NT2/D1 (cell line): ENCODE results near the gene SRSF3.

Source experiments
- SUZ12 ChIP-seq: IDR thresholded peaks from 2 replicates; pipeline ENCODE4 v1.6.1; 2011; ENCODE audit not compliant: insufficient read length, insufficient read depth; ENCODE audit errors: extremely low read depth
- YY1 ChIP-seq: IDR thresholded peaks from 2 replicates; pipeline ENCODE4 v1.6.1; 2011; ENCODE audit not compliant: insufficient read length, insufficient read depth
- ZNF274 ChIP-seq: IDR thresholded peaks from 2 replicates; pipeline ENCODE4 v1.6.1; 2011; ENCODE audit warnings: mild to moderate bottlenecking, low read depth, low read length

- TF ChIP-seq YY1 = no peak
- no peak for TF ChIP-seq SUZ12
- no peak for TF ChIP-seq ZNF274
Observed at GRCh38 chr6:36633915-36634314, 39.8 kb downstream of the SRSF3 start.
